ENCODE results near the gene LRP1B. TPM values are rescaled to one million over a fixed set of nuclear protein-coding genes. Genes with fewer than 3 reads are reported as not detected.

The LRP1B gene
- total RNA-seq, 1 donor from 2014 or later: 0.89 TPM

DNA sequence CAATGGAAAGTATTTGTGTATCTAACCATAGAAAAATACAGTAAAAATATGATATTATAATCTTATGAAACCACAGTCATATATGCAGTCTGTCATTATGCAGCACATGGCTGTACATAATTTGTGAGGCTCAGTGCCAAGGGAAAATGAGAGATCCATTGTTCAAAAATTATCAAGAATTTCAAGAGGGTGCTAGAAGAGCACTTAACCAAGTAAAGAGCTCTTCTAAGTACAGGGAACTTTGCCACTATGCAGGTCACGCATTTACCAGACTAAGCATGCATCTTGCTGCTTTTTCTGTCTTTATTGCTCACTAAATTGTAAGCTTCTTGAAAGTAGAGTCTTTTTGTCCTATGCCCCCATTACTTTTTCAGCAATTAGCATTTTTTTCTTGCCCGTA is 438.0 kb downstream of the LRP1B start:
- no peak for DNase-seq (ENCODE audit: low spot score)

DNA sequence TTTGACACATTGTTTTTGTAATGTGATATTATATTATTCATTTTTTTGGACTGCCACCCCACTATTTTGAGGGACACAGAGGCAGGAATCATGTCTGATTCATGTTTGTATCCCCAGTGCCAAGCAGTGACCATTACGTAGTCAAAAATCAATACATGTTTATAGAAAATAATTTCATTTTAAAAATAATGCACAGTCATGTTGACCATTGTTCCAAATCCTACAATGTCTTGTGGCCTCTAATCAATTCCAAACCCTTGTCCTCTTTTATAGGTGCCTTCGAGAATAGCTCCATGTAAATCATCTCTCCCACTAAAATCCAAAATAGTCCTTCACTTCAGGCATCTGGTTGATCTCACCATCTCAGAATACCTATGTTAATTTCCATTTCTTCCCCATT is 454.7 kb downstream of the LRP1B start:
- DNase-seq (ENCODE audit: low spot score): no peak

DNA sequence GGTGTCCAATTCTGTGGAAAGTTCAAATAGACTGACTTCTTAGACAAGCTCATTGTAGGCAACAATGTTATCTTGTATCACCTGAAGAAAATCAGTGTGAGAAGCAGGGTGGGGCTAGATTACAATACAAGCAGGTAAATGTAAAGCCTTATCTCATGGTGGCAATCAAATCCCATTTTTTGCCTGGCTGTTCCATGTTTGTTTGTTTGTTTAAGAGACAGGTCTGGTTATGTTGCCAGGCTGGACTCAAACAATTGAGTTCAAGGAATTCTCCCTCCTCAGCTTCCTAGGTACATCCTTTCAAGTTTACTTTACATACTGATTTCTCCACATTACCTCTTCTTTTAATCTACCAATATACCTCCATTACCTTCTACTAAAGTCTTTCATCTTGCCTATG is 464.6 kb downstream of the LRP1B start:
- DNase-seq (ENCODE audit: low spot score): no peak

DNA sequence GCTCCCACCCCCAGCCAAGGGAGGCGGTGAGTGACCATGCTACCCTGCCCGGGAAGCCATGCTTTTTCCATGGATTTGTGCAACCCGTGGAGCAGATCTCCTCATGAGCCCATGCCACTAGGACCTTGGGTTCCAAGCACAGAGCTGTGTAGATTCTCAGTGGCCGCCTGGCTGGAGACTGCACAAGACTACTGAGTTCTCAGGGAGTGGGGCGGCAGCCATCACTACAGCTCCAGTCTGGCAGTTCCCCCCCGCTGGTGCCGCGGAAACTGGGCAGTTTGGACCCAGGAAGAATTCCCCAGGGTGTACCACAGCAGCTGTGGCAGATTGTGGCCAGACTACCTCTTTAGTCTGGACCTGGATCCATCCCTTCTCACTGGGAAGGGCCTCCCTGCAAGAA is 470.6 kb downstream of the LRP1B start:
- DNase-seq (ENCODE audit: low spot score): no peak

DNA sequence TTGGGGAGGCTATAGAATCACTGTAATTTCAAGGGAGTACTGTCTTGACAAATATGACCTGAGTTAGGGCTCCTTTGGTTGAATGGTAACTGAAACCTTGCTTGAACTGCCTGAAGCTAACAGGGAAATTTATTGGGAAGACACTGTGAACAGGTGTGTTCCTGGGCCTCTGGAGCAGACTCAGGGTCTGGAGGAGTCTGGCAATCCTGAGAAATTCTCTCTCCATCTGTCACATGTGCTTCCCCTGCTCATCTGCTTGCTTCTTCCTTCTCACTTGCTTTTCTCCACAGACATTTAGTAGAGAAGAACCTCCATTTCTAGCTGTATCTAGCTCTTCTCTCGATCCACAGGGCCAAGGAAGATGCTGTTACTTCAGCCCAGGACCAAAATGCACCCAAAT is 476.5 kb downstream of the LRP1B start:
- no peak for DNase-seq (ENCODE audit: low spot score)

DNA sequence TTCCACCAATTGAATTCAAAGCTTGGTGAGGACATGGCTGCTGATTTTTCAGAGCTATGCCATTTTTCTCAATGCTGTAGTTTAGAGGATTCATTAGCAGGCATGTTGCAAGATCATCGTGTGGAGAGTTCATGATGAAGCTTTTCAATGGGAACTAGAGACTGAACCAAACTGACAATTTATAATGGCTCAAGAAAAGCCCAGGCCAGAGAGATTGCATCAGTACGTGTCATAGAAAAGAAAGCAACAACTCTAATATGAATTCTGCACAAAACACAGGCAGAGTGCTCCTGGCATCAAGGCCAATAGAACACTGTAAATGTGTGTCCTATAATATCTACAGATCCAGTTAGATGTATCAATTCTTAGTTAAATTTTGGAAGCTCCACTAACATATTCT is 477.6 kb downstream of the LRP1B start:
- DNase-seq (ENCODE audit: low spot score): no peak

DNA sequence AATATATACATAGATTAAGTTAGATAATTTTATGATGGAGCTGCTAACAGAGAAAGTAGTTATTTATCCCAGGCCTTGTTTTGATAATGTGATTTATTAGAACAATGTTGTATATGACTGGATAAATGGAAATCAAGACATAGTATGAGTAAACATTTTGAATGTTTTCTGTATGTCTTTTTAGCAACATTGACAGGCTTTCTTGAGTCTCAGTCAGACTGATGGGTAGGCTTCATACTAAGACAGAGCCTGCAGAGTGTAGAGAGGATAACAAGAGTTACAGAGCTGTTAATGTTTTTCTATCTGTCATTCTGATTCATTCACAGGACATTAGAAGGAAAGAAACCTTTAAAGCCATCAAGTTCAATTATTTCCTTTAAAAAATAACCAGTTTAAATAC is 478.5 kb downstream of the LRP1B start:
- DNase-seq (ENCODE audit: low spot score): no peak

DNA sequence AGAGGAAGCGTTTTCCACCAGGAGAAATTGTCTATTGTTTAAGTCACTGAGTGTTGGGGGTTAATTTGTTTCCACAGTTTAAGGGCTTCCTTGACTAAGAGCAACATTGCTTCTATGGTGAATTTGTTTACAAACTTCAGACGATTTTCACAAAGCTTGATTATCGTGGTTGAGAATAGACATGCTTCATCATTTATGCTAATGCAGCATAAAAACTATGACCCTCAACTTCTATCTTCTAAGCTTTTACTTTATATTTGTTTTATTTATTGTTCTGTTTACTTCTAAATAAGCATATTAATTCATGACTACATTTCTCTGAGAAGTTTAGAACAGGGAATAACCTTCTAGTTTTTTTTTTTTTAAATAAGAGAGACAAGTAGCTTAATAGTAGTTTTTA is 483.5 kb downstream of the LRP1B start:
- DNase-seq (ENCODE audit: low spot score): no peak

DNA sequence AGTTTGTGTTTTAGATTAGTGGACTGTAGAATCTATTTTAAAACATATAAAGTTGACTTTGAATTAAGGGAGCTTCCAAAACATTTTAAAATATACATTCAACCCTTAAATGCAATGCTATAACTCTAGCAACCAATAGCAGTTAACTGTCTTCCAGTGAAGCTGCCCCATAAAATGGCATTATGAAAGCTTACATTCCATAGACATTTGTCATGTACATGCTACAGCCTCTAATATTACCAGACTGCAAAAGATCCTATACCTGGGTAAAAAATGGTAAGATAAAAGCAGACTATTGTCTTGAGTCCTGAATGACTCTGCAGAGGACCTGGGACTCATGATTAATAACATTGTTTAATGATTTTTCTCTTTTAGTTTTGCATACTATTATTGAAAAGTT is 489.4 kb downstream of the LRP1B start:
- DNase-seq (ENCODE audit: low spot score): no peak

DNA sequence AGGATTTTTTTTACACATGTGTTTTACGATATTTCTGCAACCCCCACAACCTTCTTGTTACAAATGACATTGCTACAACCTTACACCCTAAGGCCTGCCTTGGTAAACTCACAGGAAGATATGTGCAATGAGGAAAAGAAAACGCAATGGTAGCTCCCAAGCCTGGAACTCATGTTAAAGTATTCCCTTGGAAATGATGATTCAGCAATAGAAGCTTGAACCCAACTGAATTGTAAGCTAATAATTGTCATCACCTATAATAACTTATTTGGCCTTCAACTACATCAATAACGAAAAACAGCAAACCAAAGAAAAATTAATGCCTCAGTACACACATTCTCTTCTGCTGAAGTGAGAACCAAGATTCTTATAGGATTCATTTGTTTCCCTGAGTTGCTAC is 491.0 kb downstream of the LRP1B start:
- no peak for DNase-seq (ENCODE audit: low spot score)

DNA sequence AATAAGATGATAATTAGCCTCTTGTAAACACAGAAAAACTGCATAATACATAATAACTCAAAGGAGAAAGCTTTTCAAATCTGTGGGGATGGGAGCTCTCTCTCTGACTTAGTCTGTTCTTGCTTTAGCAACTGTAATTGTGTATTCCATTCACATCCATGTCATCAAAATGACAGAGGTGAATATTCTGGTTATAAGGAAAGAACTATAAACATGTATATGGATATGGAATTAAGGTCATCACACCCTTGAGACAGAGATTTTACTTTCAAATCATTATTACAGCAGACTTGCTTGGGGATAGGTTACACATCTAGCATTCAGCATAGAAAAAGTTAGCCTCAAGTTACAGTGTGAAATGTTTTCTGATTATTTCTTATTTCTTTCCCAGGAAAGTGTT is 497.7 kb downstream of the LRP1B start:
- no peak for DNase-seq (ENCODE audit: low spot score)

DNA sequence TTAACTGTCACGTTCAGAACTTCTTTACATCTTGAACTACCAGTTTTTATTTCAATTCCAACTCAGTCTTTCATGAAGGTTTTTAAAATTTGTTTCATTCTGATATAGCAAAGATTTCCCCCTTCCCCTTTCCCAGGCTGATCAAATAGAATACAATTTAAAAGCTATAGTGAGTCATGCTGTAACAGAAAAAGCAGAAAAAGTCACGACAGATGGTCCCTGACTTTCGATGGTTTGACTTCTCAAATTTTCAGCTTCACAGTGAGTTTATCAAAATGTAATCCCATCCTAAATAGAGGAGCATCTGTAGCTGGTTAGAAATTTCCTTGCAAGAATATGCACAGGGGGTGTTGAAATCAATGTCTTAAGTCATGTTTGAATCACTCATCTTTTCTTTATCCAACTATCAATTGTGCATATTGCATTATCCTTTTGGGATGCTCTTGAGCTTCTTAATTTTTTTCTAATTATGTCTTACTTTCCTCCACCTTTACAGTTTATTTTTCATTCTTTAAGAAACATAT is 500.3 kb downstream of the LRP1B start:
- no peak for DNase-seq (ENCODE audit: low spot score)

DNA sequence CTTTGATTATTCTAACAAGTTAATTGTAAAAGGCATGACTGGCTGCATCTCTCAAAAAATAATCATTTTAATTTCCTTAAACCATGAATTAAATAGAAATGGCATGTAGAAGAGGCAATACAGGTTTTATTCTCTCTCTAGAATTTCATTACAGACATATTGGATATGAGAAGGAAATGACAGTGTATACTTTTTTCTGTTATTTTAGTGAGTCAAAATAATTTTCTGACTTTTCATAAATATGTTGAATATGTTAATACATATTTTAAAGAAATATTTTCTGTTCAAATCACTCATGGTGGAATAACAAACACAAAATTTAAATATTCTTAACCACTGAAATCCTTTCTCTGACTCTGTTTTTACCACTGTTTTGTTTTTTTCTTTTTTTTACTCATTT is 510.4 kb downstream of the LRP1B start:
- DNase-seq (ENCODE audit: low spot score): no peak

DNA sequence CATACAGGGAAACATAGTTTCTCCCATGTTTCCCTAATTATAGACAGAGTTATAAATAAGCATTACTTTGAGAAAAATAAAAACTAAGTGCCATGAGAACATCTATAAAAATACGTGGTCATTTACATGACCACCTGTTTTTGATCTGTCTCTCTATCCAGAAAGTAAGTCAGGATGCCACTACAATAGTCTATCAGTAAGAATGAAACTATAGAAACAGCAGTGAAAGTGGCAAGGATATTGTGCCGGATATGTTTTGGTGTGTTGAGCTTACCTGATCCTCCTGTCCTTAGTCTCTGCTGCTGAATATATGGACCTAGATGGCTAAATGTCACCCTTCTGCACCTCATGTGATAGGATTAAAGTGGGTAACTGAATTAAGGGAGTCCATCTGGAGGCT is 512.4 kb downstream of the LRP1B start:
- no peak for DNase-seq (ENCODE audit: low spot score)

DNA sequence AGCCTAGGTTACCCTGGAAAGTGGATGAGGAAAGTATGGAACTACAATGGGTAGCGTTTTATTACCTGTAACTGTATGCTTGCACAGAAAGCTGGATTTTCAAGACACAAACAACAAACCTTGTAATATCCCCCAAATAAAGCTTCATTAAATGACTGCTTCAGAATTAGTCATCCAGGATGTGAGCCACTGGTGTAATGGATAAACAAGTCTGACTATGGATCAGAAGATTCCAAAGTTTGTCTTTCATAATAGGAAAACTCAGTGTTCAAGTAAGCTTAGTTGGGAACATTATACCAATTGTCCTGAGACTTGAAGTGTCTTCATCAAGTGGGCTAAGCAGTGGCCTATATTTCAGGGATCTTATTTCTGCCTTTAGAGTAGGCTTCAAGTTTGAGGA is 518.8 kb downstream of the LRP1B start:
- no peak for DNase-seq (ENCODE audit: low spot score)

DNA sequence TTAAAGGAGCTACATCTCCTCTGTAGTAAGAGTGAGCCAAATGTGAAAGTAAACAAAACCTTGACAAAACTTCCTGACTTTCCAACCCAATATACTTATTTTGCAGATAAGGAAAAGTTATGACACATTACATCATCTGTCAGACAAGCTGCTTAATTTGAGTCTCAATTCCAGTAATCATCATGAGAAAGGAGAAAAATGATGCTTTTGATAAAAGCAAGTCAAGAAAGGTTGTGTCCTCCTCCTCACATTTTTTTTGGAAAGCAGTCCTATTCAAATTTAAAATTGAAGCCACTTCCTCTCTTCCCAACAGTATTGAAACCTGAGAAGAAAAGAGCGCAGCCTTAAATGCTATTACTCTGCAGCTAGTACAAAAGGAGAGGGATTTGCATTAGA is 519.6 kb downstream of the LRP1B start:
- DNase-seq (ENCODE audit: low spot score): no peak

DNA sequence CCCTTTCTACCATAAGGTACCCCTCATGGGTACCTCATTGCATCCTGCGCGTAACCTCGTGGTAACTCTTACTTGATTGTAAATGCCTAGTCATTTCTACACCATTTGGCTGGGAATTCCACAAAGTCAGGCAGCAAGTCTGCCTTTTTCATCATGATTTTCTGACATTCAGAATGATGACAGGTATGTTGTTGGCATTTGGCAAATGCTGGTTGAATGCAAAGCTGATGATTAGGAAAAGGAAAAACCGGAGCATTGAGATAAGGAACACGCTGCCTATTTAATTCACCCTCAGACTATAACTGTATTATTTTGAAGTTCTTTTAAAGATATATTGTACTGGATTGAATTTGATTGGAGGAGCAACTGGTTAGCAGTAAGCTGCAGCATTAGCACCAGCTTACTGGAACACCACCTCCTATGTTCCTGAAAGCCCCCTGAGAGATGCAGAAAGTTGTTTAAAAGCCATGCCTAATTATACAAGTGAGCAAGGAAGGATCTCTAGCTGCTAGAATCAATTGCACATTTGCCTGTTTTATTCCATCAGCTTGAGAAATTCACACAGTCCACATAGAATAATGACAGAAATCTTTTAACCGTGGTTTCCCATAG is 520.1 kb downstream of the LRP1B start:
- no peak for DNase-seq (ENCODE audit: low spot score)

DNA sequence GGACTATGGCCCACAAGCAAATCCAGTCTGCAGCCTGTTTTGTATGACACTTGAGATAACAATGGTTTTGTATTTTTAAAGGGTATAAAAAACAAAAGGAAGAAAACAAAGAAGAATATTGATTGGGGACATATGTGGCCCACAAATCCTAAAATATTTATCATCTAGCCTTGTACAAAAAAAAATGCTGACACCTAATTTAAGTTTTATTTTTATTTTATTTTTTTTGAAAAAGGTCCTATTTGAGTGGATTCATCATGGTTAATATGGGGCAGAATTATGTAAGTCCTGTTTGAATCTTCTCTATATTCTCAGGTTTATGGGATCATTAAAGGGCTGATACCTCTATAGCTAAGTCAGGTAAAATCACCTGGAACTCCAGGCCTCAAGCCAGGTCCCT is 525.7 kb downstream of the LRP1B start:
- no peak for DNase-seq (ENCODE audit: low spot score)

DNA sequence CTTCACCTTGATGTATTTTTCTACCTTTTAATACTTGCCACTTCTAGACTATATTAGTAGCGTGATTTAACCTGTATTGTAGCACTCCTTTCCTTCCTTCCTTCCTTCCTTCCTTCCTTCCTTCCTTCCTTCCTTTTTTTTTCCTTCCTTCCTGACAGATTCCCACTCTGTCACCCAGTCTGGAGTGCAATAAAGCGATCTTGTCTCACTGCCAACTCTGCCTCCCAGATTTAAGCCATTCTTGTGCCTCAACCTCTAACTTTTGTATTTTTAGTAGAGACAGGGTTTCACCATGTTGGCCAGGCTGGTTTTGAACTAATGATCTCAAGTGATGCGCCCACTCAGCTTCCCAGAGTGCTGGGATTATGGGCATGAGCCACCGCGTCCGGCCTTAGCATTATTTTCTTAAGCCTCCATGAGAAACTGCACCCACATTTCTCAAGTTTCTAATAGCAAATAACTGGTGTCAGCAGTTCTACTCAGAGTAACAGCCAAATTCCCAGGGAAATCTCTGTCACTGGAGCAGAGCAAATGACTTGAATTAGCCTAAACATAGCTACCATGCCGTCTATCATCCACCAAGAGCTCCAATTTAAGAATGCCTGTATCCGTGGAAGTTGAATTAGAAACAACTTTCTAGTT is 529.2 kb downstream of the LRP1B start:
- DNase-seq (ENCODE audit: low spot score): no peak

DNA sequence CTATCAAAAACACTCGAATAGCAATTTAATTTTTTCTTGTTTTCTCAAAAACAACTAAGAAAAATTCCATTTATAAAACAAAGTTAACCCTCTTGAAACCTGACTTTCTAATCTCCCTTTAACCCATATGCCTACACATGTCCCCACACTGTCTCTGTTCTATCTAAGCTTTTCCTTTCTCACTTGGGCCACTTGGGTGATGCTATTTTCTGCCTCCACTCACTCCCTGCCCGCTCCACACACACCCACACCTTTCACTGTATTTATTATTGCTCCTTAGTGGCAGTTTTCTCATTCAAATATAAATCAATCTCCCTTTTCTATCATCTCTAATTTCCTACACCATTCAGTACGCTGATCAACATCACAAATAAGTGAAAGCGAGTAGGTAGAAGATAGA is 531.1 kb downstream of the LRP1B start:
- DNase-seq (ENCODE audit: low spot score): no peak

DNA sequence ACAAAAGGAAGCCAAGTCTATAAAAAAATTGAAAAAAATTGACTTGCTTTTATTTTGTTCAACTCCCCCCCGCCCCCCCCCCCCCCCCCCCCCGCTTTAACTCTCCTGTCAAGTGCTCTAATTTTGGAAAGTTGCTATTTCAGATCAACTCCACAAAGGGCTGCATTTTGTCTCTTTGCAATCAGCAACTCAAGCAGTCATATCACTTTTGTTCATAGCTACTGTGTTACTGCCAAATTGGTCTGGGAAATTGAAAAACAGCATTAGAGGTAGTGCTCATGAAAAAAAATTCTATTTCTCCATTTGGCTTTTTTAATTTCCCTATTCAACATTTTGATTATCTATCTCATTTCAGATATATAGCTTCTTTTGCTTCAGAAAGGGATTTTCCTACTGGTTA is 531.8 kb downstream of the LRP1B start:
- no peak for DNase-seq (ENCODE audit: low spot score)

DNA sequence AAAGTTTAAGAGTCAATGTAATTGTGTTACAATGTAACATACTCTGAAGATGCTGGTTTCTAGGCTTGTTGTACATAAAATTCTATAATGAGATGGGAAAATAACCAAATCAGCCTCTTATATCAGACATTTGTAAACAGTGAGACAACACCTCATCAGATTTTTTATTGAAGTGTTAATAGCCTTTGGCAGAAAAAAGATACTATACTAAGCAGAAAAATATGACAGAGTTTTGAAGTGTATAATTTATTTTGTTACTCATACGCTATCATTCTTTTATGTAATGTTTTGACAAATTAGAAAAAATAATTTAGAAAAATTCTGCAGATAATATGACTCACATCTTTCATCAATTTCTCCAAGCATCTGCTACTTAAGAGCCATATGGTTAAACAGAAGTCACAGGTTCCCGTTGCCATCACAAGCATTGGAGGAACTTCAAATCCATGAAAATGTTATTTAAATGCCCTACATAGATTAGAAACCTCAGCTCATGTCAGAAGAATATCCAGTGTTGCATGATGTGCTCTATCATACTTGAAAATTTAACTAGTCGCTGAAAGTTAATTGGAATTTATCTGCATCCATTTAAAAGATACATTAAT is 535.4 kb downstream of the LRP1B start:
- DNase-seq (ENCODE audit: low spot score): no peak

DNA sequence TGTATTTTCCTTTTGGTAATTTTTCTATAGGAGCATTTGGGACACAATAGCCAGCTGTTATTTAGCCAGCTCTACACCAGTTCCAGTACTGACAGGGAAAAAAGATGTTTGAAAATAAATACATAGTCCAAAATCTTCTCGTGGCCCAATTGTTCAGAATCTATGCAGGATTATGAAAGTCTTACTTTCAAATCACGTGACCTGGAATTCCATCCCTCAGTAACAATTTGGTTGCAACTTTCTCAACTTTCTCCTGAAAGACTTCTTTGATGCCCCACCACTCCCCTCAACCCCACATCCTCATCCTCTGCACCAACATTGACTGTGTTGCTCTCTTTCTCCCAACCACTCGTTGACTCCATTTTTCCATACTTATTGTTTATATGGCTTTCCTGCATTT is 539.0 kb downstream of the LRP1B start:
- DNase-seq (ENCODE audit: low spot score): no peak

DNA sequence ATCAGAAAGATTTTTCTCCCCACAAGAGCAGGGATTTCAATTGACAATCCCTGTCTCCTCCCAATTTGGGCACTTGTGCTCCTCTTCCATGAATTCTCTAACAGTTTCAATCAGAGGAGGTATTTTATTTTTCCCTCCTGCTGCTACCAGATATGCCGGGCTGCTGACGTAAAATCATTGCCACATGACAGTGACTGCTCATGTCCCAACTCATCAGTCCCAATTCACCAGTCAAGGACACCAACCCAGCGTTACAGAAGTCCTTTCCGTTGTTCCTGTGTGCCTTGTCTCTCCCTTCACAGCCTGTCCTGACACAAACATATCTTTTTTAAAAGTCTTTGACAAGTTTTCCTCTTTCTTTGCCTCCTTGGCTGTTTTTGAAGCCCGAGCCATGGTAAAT is 540.2 kb downstream of the LRP1B start:
- no peak for DNase-seq (ENCODE audit: low spot score)
